Hepatocyte (in vitro differentiated cells): ENCODE data around the gene TOP3B. TPM values are rescaled to one million over a fixed set of nuclear protein-coding genes. Genes with fewer than 3 reads are reported as not detected.

Experiments
- DNase-seq: peaks from one replicate; pipeline ENCODE4 v3.0.0-alpha.2; 2016; ENCODE audit warnings: low spot score
- H2AFZ ChIP-seq: fragments of 200-600 bp; sonication (generic); 2 replicates; pipeline ENCODE4 v1.6.0; 2016; ENCODE audit warnings: antibody characterized with exemption, mild to moderate bottlenecking
- H3K27ac ChIP-seq: fragments of 200-600 bp; sonication (generic); 2 replicates; pipeline ENCODE4 v1.5.1; 2016; ENCODE audit warnings: mild to moderate bottlenecking
- H3K27me3 ChIP-seq: fragments of 200-600 bp; sonication (generic); 2 replicates; pipeline ENCODE4 v1.6.1; 2016
- H3K36me3 ChIP-seq: fragments of 200-600 bp; sonication (generic); replicated peaks from 2 replicates; pipeline ENCODE4 v1.5.1; 2016; ENCODE audit warnings: low read depth; ENCODE audit not compliant: insufficient read depth
- H3K4me1 ChIP-seq: fragments of 200-600 bp; sonication (generic); 2 replicates; pipeline ENCODE4 v1.5.1; 2016; ENCODE audit warnings: mild to moderate bottlenecking, moderate library complexity; ENCODE audit not compliant: insufficient read depth
- H3K4me2 ChIP-seq: fragments of 200-600 bp; sonication (generic); 2 replicates; pipeline ENCODE4 v1.6.0; 2016
- H3K4me3 ChIP-seq: fragments of 200-600 bp; sonication (generic); 2 replicates; pipeline ENCODE4 v1.5.1; 2016; ENCODE audit warnings: mild to moderate bottlenecking
- H3K79me2 ChIP-seq: fragments of 200-600 bp; sonication (generic); 2 replicates; pipeline ENCODE4 v1.6.0; 2017; ENCODE audit warnings: mild to moderate bottlenecking
- H3K9me2 ChIP-seq: fragments of 200-600 bp; sonication (generic); replicated peaks from 2 replicates; pipeline ENCODE4 v1.6.0; 2017; ENCODE audit warnings: mild to moderate bottlenecking; ENCODE audit not compliant: insufficient read depth
- H3K9me3 ChIP-seq: fragments of 200-600 bp; sonication (generic); 2 replicates; pipeline ENCODE4 v1.5.1; 2016; ENCODE audit warnings: low read depth, mild to moderate bottlenecking
- H4K20me1 ChIP-seq: fragments of 200-600 bp; sonication (generic); 2 replicates; pipeline ENCODE4 v1.6.0; 2016; ENCODE audit warnings: mild to moderate bottlenecking; ENCODE audit not compliant: insufficient read depth, poor library complexity, severe bottlenecking
- CTCF ChIP-seq: fragments of 200-600 bp; sonication (generic); IDR thresholded peaks from 2 replicates; pipeline ENCODE4 v1.5.1; 2016; ENCODE audit warnings: antibody characterized with exemption, mild to moderate bottlenecking; ENCODE audit not compliant: poor library complexity
- EZH2 ChIP-seq: fragments of 200-600 bp; sonication (generic); IDR thresholded peaks from 2 replicates; pipeline ENCODE4 v1.6.1; 2016; ENCODE audit warnings: antibody characterized with exemption, mild to moderate bottlenecking, borderline replicate concordance
- EZH2phosphoT487 ChIP-seq: fragments of 200-600 bp; sonication (generic); IDR thresholded peaks from one replicate; pipeline ENCODE4 v1.6.1; 2018; ENCODE audit warnings: antibody characterized with exemption, mild to moderate bottlenecking, low read depth, moderate library complexity; ENCODE audit not compliant: unreplicated experiment, severe bottlenecking
- WGBS: methylation state at CpG from one replicate; pipeline ENCODE4 v1.1.6; 2016; ENCODE audit warnings: low lambda C conversion rate; ENCODE audit errors: missing lambda C conversion rate; 5-methylcytosine and 5-hydroxymethylcytosine counted together
- polyA plus RNA-seq: library from polyadenylated mRNA; unstranded; fragments of >200 nt; fragmentation: Nextera tagmentation; extraction: Ambion mirVana; gene quantifications from 2 replicates; pipeline ENCODE4 v1.2.1, GENCODE V29; 2016
- total RNA-seq: library from RNA; depleted of rRNA; stranded (reverse); fragments of >200 nt; gene quantifications from 2 replicates; pipeline ENCODE4 v1.2.3, GENCODE V29; 2014

The TOP3B gene
- total and polyA plus RNA-seq, 2 experiments from 2014 or later, result 26.6 to 30.8 TPM

DNA sequence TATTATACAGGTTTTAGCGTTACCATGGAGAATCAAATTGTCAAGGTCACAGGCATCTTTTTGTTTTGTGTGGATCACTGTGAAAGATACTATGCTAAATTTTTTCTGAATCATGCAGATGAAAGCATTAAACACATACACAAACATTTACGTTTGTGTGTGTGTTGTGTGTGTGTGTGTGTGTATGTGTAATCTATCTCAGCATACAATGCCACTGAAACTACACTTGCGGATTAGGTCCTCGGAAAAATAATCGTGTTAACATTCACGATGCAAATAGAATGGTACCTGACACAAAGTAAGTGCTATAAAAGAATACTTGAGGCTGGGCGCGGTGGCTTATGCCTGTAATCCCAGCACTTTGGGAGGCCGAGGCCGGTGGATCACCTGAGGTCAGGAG lies 41.9 kb upstream of the TOP3B start:
- Histone ChIP-seq H3K36me3 (no peaks in the 10 kb centered on the region), H3K9me3 (no peaks in the 10 kb centered on the region), H3K27ac (no peak overlapping the region), H2AFZ (no peak overlapping the region), H3K4me3 (no peak overlapping the region), H4K20me1 (no peaks in the 10 kb centered on the region), H3K9me2 (no peaks in the 10 kb centered on the region), H3K27me3 (no peaks in the 10 kb centered on the region), H3K4me2 (no peak overlapping the region), H3K4me1 (no peaks in the 10 kb centered on the region), H3K79me2 (no peaks in the 10 kb centered on the region)
- DNase-seq, result no peak
- 94% methylated on average over 10 of the region's 10 CpGs for WGBS
- TF ChIP-seq CTCF, result no peak
- no peak for TF ChIP-seq EZH2
- no peak for TF ChIP-seq EZH2phosphoT487

DNA sequence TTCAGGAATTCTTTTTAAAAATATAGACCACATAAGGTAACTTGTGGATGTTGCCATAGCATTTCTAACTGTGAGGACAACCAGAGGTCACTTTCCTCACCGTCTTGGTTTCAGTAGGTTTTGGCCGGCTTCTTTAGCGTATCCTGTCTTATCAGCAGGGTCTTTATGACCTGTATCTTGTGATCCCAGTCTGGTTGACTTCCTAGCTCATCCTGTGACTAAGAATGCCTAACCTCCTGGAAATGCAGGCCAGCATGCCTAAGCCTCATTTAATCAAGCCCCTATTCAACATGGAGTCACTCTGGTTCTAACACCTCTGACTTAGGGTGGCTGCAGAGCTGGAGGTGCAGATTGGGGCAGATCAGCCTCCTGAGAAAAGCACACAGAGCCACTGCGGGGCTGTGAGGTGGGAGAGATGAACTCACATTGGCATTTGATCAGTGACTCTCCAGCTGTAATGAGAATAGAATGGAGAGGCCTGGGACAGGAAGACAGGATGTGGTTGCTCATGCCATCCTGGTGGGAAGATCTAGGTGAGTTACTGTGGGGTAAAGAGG lies 41.1 kb upstream of the TOP3B start:
- no peak overlapping the region for H3K4me2 ChIP-seq
- DNase-seq, result no peak
- no peaks in the 10 kb centered on the region for H3K36me3 ChIP-seq
- 76% methylated on average over 4 of the region's 4 CpGs for WGBS
- H3K27ac ChIP-seq, result no peak overlapping the region
- H3K9me3 ChIP-seq, result no peaks in the 10 kb centered on the region
- H3K79me2 ChIP-seq, result no peaks in the 10 kb centered on the region
- no peaks in the 10 kb centered on the region for H3K9me2 ChIP-seq
- no peak overlapping the region for H2AFZ ChIP-seq
- H3K4me3 ChIP-seq, result no peak overlapping the region
- TF ChIP-seq EZH2phosphoT487 (no peak), CTCF (no peak), EZH2 (no peak)
- no peaks in the 10 kb centered on the region for H3K4me1 ChIP-seq
- H3K27me3 ChIP-seq, result no peaks in the 10 kb centered on the region
- H4K20me1 ChIP-seq, result no peaks in the 10 kb centered on the region

- no peaks in the 10 kb centered on the region for H3K9me3 ChIP-seq
- H4K20me1 ChIP-seq, result no peaks in the 10 kb centered on the region
- no peak for DNase-seq
- 84% methylated on average over 6 of the region's 6 CpGs for WGBS
- no peak overlapping the region for H2AFZ ChIP-seq
- TF ChIP-seq EZH2 (no peak), CTCF (no peak), EZH2phosphoT487 (no peak)
- no peaks in the 10 kb centered on the region for H3K27me3 ChIP-seq
- no peak overlapping the region for H3K4me3 ChIP-seq
- H3K79me2 ChIP-seq, result no peaks in the 10 kb centered on the region
- H3K4me1 ChIP-seq, result no peaks in the 10 kb centered on the region
- H3K4me2 ChIP-seq, result no peak overlapping the region
- no peak overlapping the region for H3K27ac ChIP-seq
- H3K9me2 ChIP-seq, result no peaks in the 10 kb centered on the region
- no peaks in the 10 kb centered on the region for H3K36me3 ChIP-seq
Observed at GRCh38 chr22:22022947-22023534, 40.5 kb upstream of the TOP3B start.
